Stomach smooth muscle (tissue), 2 donors: Measurements from ENCODE around the gene VSIG1.

Experiments
- H3K27ac ChIP-seq: one replicate; pipeline ENCODE4 v1.7.0; 2013; ENCODE audit warnings: mild to moderate bottlenecking, low read length, inconsistent platforms
- H3K27me3 ChIP-seq, 2 donors: one replicate each; pipeline ENCODE4 v1.7.0; 2013; ENCODE audit warnings: low read length in 2 of 2; ENCODE audit not compliant: insufficient read depth in 2 of 2, control insufficient read depth in 1 of 2
- H3K36me3 ChIP-seq, 2 donors: one replicate each; pipeline ENCODE4 v1.7.0; 2013; ENCODE audit warnings: low read length in 2 of 2; ENCODE audit not compliant: control insufficient read depth in 2 of 2, insufficient read depth in 2 of 2
- H3K4me1 ChIP-seq: one replicate; pipeline ENCODE4 v1.7.0; 2013; ENCODE audit warnings: low read length; ENCODE audit not compliant: control insufficient read depth, insufficient read depth
- H3K4me3 ChIP-seq, 2 donors: one replicate each; pipeline ENCODE4 v1.7.0; 2013; ENCODE audit warnings: low read length in 2 of 2
- H3K9ac ChIP-seq, 2 donors: one replicate each; pipeline ENCODE4 v1.7.0; 2013; ENCODE audit warnings: low read length in 2 of 2, mild to moderate bottlenecking in 1 of 2
- H3K9me3 ChIP-seq, 2 donors: one replicate each; pipeline ENCODE4 v1.7.0; 2013; ENCODE audit warnings: low read length in 2 of 2; ENCODE audit not compliant: control insufficient read depth in 2 of 2
- donor health status: healthy.
- donor health status: Pancreatic carcinoma.

Gene VSIG1

GRCh38 chrX:108028854-108029253, 16.0 kb upstream of the VSIG1 start:
- H3K27ac ChIP-seq, result no peak overlapping the region

GRCh38 chrX:108029928-108030711, 14.7 kb upstream of the VSIG1 start:
- Histone ChIP-seq H3K4me1 (no peaks in the 10 kb centered on the region), H3K9me3 (no peaks in the 10 kb centered on the region), H3K27ac (no peak overlapping the region), H3K9ac (no peak overlapping the region), H3K4me3 (no peak overlapping the region), H3K36me3 (no peaks in the 10 kb centered on the region), H3K27me3 (peaks cover 0 to 6% of the 10 kb centered on the region in 2 donors)

More at GRCh38 chrX:108028854-108029253, 16.0 kb upstream of the VSIG1 start:
- peaks cover 0 to 6% of the 10 kb centered on the region in 2 donors for H3K27me3 ChIP-seq
- H3K4me1 ChIP-seq, result no peaks in the 10 kb centered on the region
- no peak overlapping the region for H3K9ac ChIP-seq
- no peak overlapping the region for H3K4me3 ChIP-seq
- H3K36me3 ChIP-seq, result no peaks in the 10 kb centered on the region
- H3K9me3 ChIP-seq, result no peaks in the 10 kb centered on the region

- Histone ChIP-seq H3K4me1 (no peaks in the 10 kb centered on the region), H3K4me3 (no peak overlapping the region), H3K9me3 (no peaks in the 10 kb centered on the region), H3K9ac (no peak overlapping the region), H3K27ac (no peak overlapping the region), H3K27me3 (peaks cover 0 to 8% of the 10 kb centered on the region in 2 donors), H3K36me3 (no peaks in the 10 kb centered on the region)
Measured at GRCh38 chrX:108032944-108033343, 11.9 kb upstream of the VSIG1 start.

GRCh38 chrX:108033890-108034289, 11.0 kb upstream of the VSIG1 start:
- Histone ChIP-seq H3K9ac (no peak overlapping the region), H3K4me3 (no peak overlapping the region), H3K9me3 (no peaks in the 10 kb centered on the region), H3K36me3 (no peaks in the 10 kb centered on the region), H3K4me1 (no peaks in the 10 kb centered on the region), H3K27me3 (peaks cover 0 to 8% of the 10 kb centered on the region in 2 donors), H3K27ac (no peak overlapping the region)

GRCh38 chrX:108034725-108035124, 10.1 kb upstream of the VSIG1 start:
- Histone ChIP-seq H3K27me3 (peaks cover 0 to 8% of the 10 kb centered on the region in 2 donors), H3K27ac (no peak overlapping the region)

GRCh38 chrX:108036298-108036973, 8.4 kb upstream of the VSIG1 start:
- Histone ChIP-seq H3K9ac (no peak overlapping the region), H3K36me3 (no peaks in the 10 kb centered on the region), H3K27ac (no peak overlapping the region), H3K9me3 (no peaks in the 10 kb centered on the region), H3K4me3 (no peak overlapping the region), H3K4me1 (no peaks in the 10 kb centered on the region), H3K27me3 (peaks cover 0 to 8% of the 10 kb centered on the region in 2 donors)

More at GRCh38 chrX:108034725-108035124, 10.1 kb upstream of the VSIG1 start:
- no peaks in the 10 kb centered on the region for H3K36me3 ChIP-seq
- H3K9me3 ChIP-seq, result no peaks in the 10 kb centered on the region
- H3K9ac ChIP-seq, result no peak overlapping the region
- no peaks in the 10 kb centered on the region for H3K4me1 ChIP-seq
- H3K4me3 ChIP-seq, result no peak overlapping the region

- Histone ChIP-seq H3K27ac (no peak overlapping the region), H3K9me3 (no peaks in the 10 kb centered on the region), H3K27me3 (peaks cover 0 to 11% of the 10 kb centered on the region in 2 donors), H3K4me1 (no peaks in the 10 kb centered on the region), H3K9ac (no peak overlapping the region), H3K36me3 (no peaks in the 10 kb centered on the region), H3K4me3 (no peak overlapping the region)
Measured at GRCh38 chrX:108049649-108050048, 4.8 kb downstream of the VSIG1 start.

GRCh38 chrX:108053218-108053617, 8.4 kb downstream of the VSIG1 start:
- no peaks in the 10 kb centered on the region for H3K9me3 ChIP-seq
- H3K27ac ChIP-seq, result no peak overlapping the region
- no peak overlapping the region for H3K4me3 ChIP-seq
- H3K9ac ChIP-seq, result no peak overlapping the region
- H3K4me1 ChIP-seq, result no peaks in the 10 kb centered on the region
- peaks cover 0 to 11% of the 10 kb centered on the region in 2 donors for H3K27me3 ChIP-seq
- no peaks in the 10 kb centered on the region for H3K36me3 ChIP-seq

- no peaks in the 10 kb centered on the region for H3K9me3 ChIP-seq
Measured at GRCh38 chrX:108055546-108055945, 10.7 kb downstream of the VSIG1 start.

GRCh38 chrX:108059801-108060200, 14.9 kb downstream of the VSIG1 start:
- H3K4me3 ChIP-seq, result no peak overlapping the region
- H3K4me1 ChIP-seq, result no peaks in the 10 kb centered on the region
- peaks cover 0 to 10% of the 10 kb centered on the region in 2 donors for H3K27me3 ChIP-seq
- no peak overlapping the region for H3K27ac ChIP-seq
- H3K36me3 ChIP-seq, result no peaks in the 10 kb centered on the region
- no peak overlapping the region for H3K9ac ChIP-seq
- peaks cover 0 to 2% of the 10 kb centered on the region in 2 donors for H3K9me3 ChIP-seq

More at GRCh38 chrX:108055546-108055945, 10.7 kb downstream of the VSIG1 start:
- Histone ChIP-seq H3K27me3 (peaks cover 0 to 18% of the 10 kb centered on the region in 2 donors), H3K4me3 (no peak overlapping the region), H3K4me1 (no peaks in the 10 kb centered on the region), H3K9ac (no peak overlapping the region), H3K36me3 (no peaks in the 10 kb centered on the region), H3K27ac (no peak overlapping the region)

GRCh38 chrX:108064001-108064400, 19.1 kb downstream of the VSIG1 start:
- no peaks in the 10 kb centered on the region for H3K36me3 ChIP-seq
- peaks cover 0 to 2% of the 10 kb centered on the region in 2 donors for H3K9me3 ChIP-seq
- H3K27me3 ChIP-seq, result peaks cover 0 to 12% of the 10 kb centered on the region in 2 donors
- H3K4me1 ChIP-seq, result no peaks in the 10 kb centered on the region
- H3K9ac ChIP-seq, result no peak overlapping the region
- H3K27ac ChIP-seq, result no peak overlapping the region
- no peak overlapping the region for H3K4me3 ChIP-seq
